ENCODE results near the gene BASP1.

GRCh38 chr5:17230191-17230590, 12.8 kb downstream of the BASP1 start:
- TF ChIP-seq GATA3 (IDR thresholded peaks at IDR 0.05; ENCODE audit: low read depth, low read length) (no peak), GATA2 (IDR thresholded peaks at IDR 0.05; ENCODE audit: low read depth, low read length) (no peak)

All from SH-SY5Y (cell line).